ENCODE results near the gene KIAA2012. TPM values are rescaled to one million over a fixed set of nuclear protein-coding genes. Genes with fewer than 3 reads are reported as not detected.

Gene KIAA2012
- polyA plus RNA-seq, 1 donor (not counting 4 experiments of a cell fraction or from before 2014, with no cell fraction given) = not detected

DNA sequence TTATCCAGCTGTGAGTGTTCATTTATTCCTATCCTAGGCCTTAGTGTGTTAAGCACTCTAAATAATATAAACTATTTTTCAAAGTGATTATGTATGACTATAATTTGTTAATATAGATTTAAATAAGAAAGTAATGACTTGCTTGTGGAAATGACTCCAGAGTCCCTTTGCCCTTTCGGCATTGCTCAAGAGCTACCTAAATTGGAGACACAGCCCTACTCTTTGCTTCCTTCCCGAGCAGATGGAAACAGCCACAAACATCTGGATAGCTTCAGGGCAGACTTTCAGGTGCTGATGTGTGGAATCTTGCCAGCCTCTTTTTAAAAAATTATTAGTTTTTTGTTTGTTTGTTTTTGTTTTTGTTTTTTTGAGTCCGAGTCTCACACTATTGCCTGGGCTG is 121.4 kb downstream of the KIAA2012 start:
- no peaks in the 10 kb centered on the region for H3K9me1 ChIP-seq (ENCODE audit: control insufficient read depth, extremely low read depth, insufficient read depth, low read length)
- H3K36me3 ChIP-seq (ENCODE audit: control insufficient read depth in 2 of 2, extremely low read depth in 1 of 2, insufficient read depth in 2 of 2, low read length in 2 of 2) = no peaks in the 10 kb centered on the region
- no peak overlapping the region for H3K27ac ChIP-seq (ENCODE audit: control insufficient read depth, insufficient read depth, low read length)
- no peak for TF ChIP-seq EZH2 (IDR thresholded peaks at IDR 0.05; ENCODE audit: low read length)
- TF ChIP-seq, protein P1, sequence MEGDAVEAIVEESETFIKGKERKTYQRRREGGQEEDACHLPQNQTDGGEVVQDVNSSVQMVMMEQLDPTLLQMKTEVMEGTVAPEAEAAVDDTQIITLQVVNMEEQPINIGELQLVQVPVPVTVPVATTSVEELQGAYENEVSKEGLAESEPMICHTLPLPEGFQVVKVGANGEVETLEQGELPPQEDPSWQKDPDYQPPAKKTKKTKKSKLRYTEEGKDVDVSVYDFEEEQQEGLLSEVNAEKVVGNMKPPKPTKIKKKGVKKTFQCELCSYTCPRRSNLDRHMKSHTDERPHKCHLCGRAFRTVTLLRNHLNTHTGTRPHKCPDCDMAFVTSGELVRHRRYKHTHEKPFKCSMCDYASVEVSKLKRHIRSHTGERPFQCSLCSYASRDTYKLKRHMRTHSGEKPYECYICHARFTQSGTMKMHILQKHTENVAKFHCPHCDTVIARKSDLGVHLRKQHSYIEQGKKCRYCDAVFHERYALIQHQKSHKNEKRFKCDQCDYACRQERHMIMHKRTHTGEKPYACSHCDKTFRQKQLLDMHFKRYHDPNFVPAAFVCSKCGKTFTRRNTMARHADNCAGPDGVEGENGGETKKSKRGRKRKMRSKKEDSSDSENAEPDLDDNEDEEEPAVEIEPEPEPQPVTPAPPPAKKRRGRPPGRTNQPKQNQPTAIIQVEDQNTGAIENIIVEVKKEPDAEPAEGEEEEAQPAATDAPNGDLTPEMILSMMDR (optimal IDR thresholded peaks at IDR 0.05 in 1 of 3, IDR thresholded peaks at IDR 0.05 in 1 of 3, conservative IDR thresholded peaks at IDR 0.05 in 1 of 3; ENCODE audit: extremely low read depth in 1 of 3, insufficient read depth in 2 of 3, low read length in 3 of 3) = no peak
- H3K4me1 ChIP-seq (ENCODE audit: control insufficient read depth, extremely low read depth, insufficient read depth, low read length) = no peaks in the 10 kb centered on the region
- H4K20me1 ChIP-seq (ENCODE audit: control insufficient read depth, extremely low read depth, insufficient read depth, low read length) = no peaks in the 10 kb centered on the region
- no peak overlapping the region for H2AFZ ChIP-seq (ENCODE audit: control insufficient read depth, low read length)
- H3K4me2 ChIP-seq (ENCODE audit: control insufficient read depth, extremely low read depth, insufficient read depth, low read depth, low read length) = no peak overlapping the region
- DNase-seq (ENCODE audit: low read depth, low spot score) = no peak
- FAIRE-seq = no peak
- no peaks in the 10 kb centered on the region for H3K79me2 ChIP-seq (ENCODE audit: control insufficient read depth, insufficient read depth, low read length)
- no peak overlapping the region for H3K4me3 ChIP-seq (ENCODE audit: control insufficient read depth in 2 of 3, extremely low read depth in 1 of 3, insufficient read depth in 2 of 3, low read depth in 1 of 3, low read length in 3 of 3)
- no peaks in the 10 kb centered on the region for H3K27me3 ChIP-seq (ENCODE audit: control insufficient read depth, extremely low read depth, insufficient read depth, low read length)
- dilution Hi-C loops (cut with MboI; ENCODE audit: extremely low pct_ligation_motif_present, low sequenced_read_pairs) = no loop called here
- no peak overlapping the region for H3K9ac ChIP-seq (ENCODE audit: control insufficient read depth, extremely low read depth, insufficient read depth, low read length)
- H3K9me3 ChIP-seq (ENCODE audit: control insufficient read depth, low read depth, low read length) = no peaks in the 10 kb centered on the region

DNA sequence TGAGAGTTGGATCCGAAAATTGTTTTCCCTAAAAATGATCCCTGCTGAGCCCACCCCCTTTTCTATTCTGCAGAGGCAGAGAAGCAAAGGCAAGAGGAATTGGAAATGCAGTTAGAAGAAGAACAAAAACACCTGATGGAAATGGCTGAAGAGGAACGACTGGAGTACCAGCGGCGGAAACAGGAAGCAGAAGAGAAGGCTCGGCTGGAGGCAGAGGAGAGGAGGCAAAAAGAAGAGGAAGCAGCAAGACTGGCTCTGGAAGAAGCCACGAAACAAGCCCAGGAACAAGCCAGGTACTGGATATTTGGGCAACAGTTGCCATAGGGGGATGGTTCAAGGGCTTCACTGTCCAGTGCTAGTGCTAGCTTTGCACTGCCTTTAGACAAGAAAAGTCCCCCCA is 123.7 kb downstream of the KIAA2012 start:
- Histone ChIP-seq H3K9me3 (ENCODE audit: control insufficient read depth, low read depth, low read length) (no peaks in the 10 kb centered on the region), H3K4me1 (ENCODE audit: control insufficient read depth, extremely low read depth, insufficient read depth, low read length) (no peaks in the 10 kb centered on the region), H3K9ac (ENCODE audit: control insufficient read depth, extremely low read depth, insufficient read depth, low read length) (no peak overlapping the region), H3K36me3 (ENCODE audit: control insufficient read depth in 2 of 2, extremely low read depth in 1 of 2, insufficient read depth in 2 of 2, low read length in 2 of 2) (no peaks in the 10 kb centered on the region), H3K4me2 (ENCODE audit: control insufficient read depth, extremely low read depth, insufficient read depth, low read depth, low read length) (no peak overlapping the region), H2AFZ (ENCODE audit: control insufficient read depth, low read length) (no peak overlapping the region), H3K4me3 (ENCODE audit: control insufficient read depth in 2 of 3, extremely low read depth in 1 of 3, insufficient read depth in 2 of 3, low read depth in 1 of 3, low read length in 3 of 3) (no peak overlapping the region), H3K9me1 (ENCODE audit: control insufficient read depth, extremely low read depth, insufficient read depth, low read length) (no peaks in the 10 kb centered on the region), H3K27me3 (ENCODE audit: control insufficient read depth, extremely low read depth, insufficient read depth, low read length) (no peaks in the 10 kb centered on the region), H3K27ac (ENCODE audit: control insufficient read depth, insufficient read depth, low read length) (no peak overlapping the region), H4K20me1 (ENCODE audit: control insufficient read depth, extremely low read depth, insufficient read depth, low read length) (no peaks in the 10 kb centered on the region), H3K79me2 (ENCODE audit: control insufficient read depth, insufficient read depth, low read length) (no peaks in the 10 kb centered on the region)
- TF ChIP-seq, protein P1 (optimal IDR thresholded peaks at IDR 0.05 in 1 of 3, IDR thresholded peaks at IDR 0.05 in 1 of 3, conservative IDR thresholded peaks at IDR 0.05 in 1 of 3; ENCODE audit: extremely low read depth in 1 of 3, insufficient read depth in 2 of 3, low read length in 3 of 3) = no peak
- TF ChIP-seq EZH2 (IDR thresholded peaks at IDR 0.05; ENCODE audit: low read length) = no peak
- dilution Hi-C loops (cut with MboI; ENCODE audit: extremely low pct_ligation_motif_present, low sequenced_read_pairs) = no loop called here
- DNase-seq (ENCODE audit: low read depth, low spot score) (no peak), FAIRE-seq (no peak)
